SK-N-MC (cell line): ENCODE results near the gene TRAPPC8.

Experiments
- EZH2 ChIP-seq: fragments of 200-600 bp; sonication (generic); IDR thresholded peaks from one replicate; pipeline ENCODE4 v1.6.1; 2017; ENCODE audit warnings: antibody characterized with exemption
- FOXP2 ChIP-seq: optimal IDR thresholded peaks from 2 replicates; pipeline ENCODE3; 2011; ENCODE audit warnings: mild to moderate bottlenecking, moderate library complexity; ENCODE audit not compliant: insufficient read depth; ENCODE audit errors: extremely low read length, control extremely low read depth
- POLR2AphosphoS5 ChIP-seq: IDR thresholded peaks from 2 replicates; pipeline ENCODE4 v1.6.1; 2012; ENCODE audit warnings: mild to moderate bottlenecking, low read depth, low read length, borderline replicate concordance

DNA sequence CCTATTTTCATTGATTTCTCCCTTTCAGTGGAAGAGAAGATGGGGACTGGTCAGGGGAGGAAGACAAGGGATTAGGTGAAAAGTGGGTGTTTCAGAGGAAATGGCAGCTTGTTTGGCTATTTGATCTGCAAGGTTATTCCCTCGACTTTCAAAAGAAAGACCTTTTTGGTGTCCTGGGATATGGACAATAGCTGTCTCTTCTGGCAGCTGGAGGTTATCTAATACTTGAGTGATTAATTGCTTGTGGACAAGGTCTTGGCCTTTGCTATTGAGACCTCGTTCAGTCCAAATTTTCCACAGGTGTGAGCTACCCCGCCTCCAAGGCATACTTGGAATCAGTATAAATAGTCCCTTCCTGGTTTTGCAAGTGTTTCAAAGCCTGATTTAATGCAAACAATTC lies 33.3 kb upstream of the TRAPPC8 start:
- no peak for TF ChIP-seq EZH2
- TF ChIP-seq POLR2AphosphoS5 = no peak
- TF ChIP-seq FOXP2 = no peak
